ENCODE data around the gene CDC42BPA.
A peak's percentile ranks its signal among the peaks of the same experiment; 100 is the strongest.

CDC42BPA gene

DNA sequence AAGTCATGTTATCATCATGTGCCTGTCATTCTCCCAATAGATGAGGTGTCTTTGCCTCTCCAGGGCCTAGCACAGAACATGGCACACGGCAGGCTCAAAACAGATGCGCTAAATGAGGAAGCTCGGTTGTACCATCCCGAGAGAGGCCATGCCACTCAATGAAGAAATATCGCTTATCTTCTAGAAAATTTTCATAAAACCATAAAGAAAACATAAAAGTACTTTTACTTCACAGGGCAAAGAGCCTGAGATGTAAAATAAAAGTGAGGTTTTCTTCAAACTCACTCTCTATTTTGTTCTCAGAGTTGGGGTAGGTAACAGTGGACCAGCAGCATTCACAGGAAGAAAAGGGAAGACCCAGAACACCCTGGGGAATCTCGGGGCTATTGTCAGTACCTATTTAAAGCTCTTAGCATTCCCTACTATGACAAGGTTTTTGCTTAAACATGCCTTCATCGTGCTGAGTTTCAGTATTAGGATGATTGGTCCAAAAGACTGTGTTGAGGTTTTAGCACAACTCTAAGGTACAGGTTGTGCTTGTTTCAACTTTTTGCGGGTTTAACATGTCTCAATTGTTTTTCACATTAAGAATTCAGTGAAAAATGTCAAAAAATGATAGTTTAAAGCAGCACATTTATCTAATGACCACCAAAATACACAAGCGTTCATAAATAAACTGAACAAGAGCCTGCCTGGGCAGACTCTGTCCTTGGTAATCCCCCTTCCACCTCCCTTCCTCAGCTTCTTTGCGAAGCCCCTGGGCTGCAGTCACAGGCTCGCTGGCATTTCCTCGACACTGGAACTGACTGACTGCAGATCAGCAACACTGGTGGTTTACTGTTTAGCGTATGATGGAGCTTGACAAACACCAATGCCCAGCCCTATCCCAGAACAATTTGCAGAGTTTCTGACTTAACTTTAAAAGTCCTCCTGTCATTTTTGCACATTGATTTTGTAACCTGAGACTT, 322.6 kb downstream of the CDC42BPA start:
- H3K36me3 ChIP-seq (ENCODE audit: control insufficient read depth in 5 of 5, insufficient read depth in 5 of 5, low read length in 5 of 5), result peaks cover 0 to 27% (median 18%) of the 10 kb centered on the region in 5 donors
- H3K9me3 ChIP-seq (ENCODE audit: control insufficient read depth in 5 of 5, low read length in 5 of 5), result no peaks in the 10 kb centered on the region
- no peak overlapping the region for H3K9ac ChIP-seq (ENCODE audit: low read length in 5 of 5)
- H3K4me1 ChIP-seq (ENCODE audit: control insufficient read depth in 5 of 5, insufficient read depth in 5 of 5, low read length in 5 of 5), result peaks cover 0 to 10% (median 3%) of the 10 kb centered on the region in 5 donors
- no peak overlapping the region for H3K27ac ChIP-seq (ENCODE audit: low read depth, low read length)
- no peaks in the 10 kb centered on the region for H3K27me3 ChIP-seq (ENCODE audit: control insufficient read depth in 5 of 5, insufficient read depth in 4 of 5, low read length in 5 of 5)
- H3K4me3 ChIP-seq (ENCODE audit: low read depth in 1 of 5, low read length in 5 of 5), result no peak overlapping the region

DNA sequence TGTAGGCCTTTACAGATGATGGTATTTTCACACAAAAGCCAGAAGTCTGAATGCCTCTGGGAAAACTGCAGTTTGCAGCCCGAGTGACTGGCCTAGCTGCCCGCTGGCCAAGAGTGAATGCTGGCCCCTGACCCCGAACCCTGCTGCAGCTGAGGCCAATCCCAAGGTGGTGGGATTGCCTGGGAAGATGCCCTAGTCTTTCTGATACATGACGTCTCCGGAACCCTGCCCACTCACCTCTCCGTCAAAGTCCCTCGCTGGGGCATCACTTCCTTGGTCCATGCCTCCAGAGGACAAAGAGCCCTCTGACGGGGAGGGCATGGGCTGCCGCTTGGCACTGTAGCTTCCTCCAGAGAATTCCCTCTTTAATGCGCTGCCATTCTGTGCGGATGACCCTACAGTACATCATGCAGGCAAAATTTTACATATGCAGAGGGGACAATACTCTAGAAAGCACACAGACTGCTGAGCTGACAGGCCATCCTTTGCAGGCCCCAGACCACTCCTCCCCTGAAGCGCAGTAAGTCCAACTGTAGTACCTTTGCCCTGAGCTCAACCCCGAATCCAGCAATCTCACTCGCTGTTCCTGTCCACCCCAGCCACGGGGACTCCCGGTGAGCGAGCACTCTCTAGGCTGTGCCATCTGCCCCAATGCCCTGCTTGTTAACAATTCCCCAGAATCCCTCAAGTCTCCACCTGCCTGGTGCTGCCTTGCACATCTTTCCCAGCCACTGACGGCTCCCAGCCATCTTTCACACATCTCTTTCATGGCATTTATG, 323.5 kb downstream of the CDC42BPA start:
- Histone ChIP-seq H3K9ac (ENCODE audit: low read length in 5 of 5) (no peak overlapping the region), H3K27ac (ENCODE audit: low read depth, low read length) (no peak overlapping the region), H3K27me3 (ENCODE audit: control insufficient read depth in 5 of 5, insufficient read depth in 4 of 5, low read length in 5 of 5) (no peaks in the 10 kb centered on the region), H3K4me3 (ENCODE audit: low read depth in 1 of 5, low read length in 5 of 5) (no peak overlapping the region), H3K36me3 (ENCODE audit: control insufficient read depth in 5 of 5, insufficient read depth in 5 of 5, low read length in 5 of 5) (peaks cover 0 to 26% (median 21%) of the 10 kb centered on the region in 5 donors), H3K4me1 (ENCODE audit: control insufficient read depth in 5 of 5, insufficient read depth in 5 of 5, low read length in 5 of 5) (peaks cover 0 to 12% (median 3%) of the 10 kb centered on the region in 5 donors), H3K9me3 (ENCODE audit: control insufficient read depth in 5 of 5, low read length in 5 of 5) (no peaks in the 10 kb centered on the region)

DNA sequence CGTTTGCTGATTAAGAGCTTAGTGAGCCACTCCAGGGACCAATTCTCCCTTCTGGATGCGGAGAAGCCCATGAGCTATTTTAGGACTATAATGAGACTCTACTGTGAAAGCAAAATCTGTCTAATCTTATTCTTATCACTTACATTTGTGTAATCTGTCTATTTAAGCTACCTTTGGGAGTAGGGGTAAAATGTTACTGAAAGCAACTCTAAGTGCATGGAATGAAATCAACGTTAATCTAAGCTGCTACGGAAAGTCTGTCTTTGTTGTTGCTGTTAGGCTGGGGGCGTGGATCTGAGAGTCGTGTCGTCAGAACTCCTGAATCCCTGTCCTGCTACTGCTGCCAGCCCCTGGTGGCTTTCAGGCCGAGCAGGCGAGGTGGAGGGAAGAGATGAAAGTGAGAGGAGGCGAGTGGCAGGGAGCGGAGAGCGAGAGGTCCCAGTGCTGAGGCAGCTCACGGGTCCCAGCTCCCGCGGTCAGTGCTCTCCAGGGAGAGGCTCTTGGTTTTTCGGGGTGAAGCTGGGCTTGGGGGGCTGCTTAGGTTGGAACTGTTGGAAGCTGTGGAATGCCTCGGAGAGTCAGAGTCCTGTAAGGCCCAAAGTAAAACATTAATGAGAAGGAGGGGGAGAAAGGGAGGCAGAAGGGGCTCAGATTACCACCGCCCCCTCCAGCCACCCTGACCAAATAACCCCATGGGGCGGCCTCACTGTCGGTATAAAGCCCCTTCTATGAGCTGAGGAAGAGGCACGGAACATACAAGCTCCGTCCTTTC, 324.3 kb downstream of the CDC42BPA start:
- no peaks in the 10 kb centered on the region for H3K9me3 ChIP-seq (ENCODE audit: control insufficient read depth in 5 of 5, low read length in 5 of 5)
- peaks cover 0 to 26% (median 21%) of the 10 kb centered on the region in 5 donors for H3K36me3 ChIP-seq (ENCODE audit: control insufficient read depth in 5 of 5, insufficient read depth in 5 of 5, low read length in 5 of 5)
- no peaks in the 10 kb centered on the region for H3K27me3 ChIP-seq (ENCODE audit: control insufficient read depth in 5 of 5, insufficient read depth in 4 of 5, low read length in 5 of 5)
- H3K4me3 ChIP-seq (ENCODE audit: low read depth in 1 of 5, low read length in 5 of 5), result no peak overlapping the region
- H3K4me1 ChIP-seq (ENCODE audit: control insufficient read depth in 5 of 5, insufficient read depth in 5 of 5, low read length in 5 of 5), result peaks cover 0 to 15% (median 10%) of the 10 kb centered on the region in 5 donors
- no peak overlapping the region for H3K9ac ChIP-seq (ENCODE audit: low read length in 5 of 5)
- no peak overlapping the region for H3K27ac ChIP-seq (ENCODE audit: low read depth, low read length)

DNA sequence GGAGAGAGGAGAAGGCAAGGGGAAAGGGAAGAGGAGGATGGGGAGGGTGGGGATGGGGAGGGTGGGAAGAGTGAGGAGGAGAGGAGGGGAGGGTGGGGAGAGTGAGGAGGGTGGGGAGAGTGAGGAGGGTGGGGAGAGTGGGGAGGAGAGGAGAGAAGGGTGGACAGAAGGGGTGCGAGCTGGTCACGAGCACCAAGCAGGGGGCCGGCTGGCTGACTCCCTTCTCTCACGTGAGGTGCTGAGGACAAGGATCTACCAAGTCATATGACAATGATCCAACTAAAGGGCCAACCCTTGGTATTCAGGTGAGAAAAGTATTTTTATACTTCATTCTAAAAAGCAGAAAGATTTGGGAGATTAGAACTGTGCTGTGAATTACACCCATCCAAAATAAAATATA, 326.4 kb downstream of the CDC42BPA start:
- Histone ChIP-seq H3K9me3 (ENCODE audit: control insufficient read depth in 5 of 5, low read length in 5 of 5) (no peaks in the 10 kb centered on the region), H3K9ac (ENCODE audit: low read length in 5 of 5) (no peak overlapping the region), H3K4me3 (ENCODE audit: low read depth in 1 of 5, low read length in 5 of 5) (no peak overlapping the region), H3K27me3 (ENCODE audit: control insufficient read depth in 5 of 5, insufficient read depth in 4 of 5, low read length in 5 of 5) (no peaks in the 10 kb centered on the region), H3K27ac (ENCODE audit: low read depth, low read length) (no peak overlapping the region), H3K36me3 (ENCODE audit: control insufficient read depth in 5 of 5, insufficient read depth in 5 of 5, low read length in 5 of 5) (peaks cover 0 to 36% (median 32%) of the 10 kb centered on the region in 5 donors), H3K4me1 (ENCODE audit: control insufficient read depth in 5 of 5, insufficient read depth in 5 of 5, low read length in 5 of 5) (peaks cover 6 to 36% (median 27%) of the 10 kb centered on the region in 5 donors)

DNA sequence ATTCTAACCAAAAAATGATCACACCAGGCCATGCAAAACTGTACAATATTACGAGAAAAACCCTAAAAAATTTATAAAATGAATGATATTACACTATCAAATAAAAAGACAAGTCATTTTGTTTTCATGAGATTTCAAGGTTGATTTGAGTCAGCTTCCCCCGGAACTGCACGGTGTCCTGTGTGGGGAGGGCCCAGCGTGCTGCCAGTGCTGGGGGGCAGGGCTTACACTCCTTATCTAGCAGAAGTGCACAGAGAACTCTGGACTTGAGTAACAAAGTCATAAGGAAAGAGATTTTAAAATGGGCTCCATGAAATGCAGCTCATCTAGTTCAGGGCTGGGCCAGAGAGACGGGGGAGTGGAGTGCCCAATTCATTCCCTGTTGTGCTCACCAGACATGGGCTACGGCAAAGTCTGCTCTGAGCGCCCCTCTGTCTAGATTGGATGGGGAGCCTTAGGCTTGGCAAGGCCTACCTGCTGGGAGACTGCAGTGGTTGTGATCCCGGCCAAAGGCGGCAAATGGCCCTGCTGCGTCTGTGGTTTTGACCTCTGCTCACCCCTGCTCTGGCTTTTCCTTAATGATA, 328.1 kb downstream of the CDC42BPA start:
- Histone ChIP-seq H3K27me3 (ENCODE audit: control insufficient read depth in 5 of 5, insufficient read depth in 4 of 5, low read length in 5 of 5) (no peaks in the 10 kb centered on the region), H3K4me1 (ENCODE audit: control insufficient read depth in 5 of 5, insufficient read depth in 5 of 5, low read length in 5 of 5) (peaks cover 6 to 36% (median 27%) of the 10 kb centered on the region in 5 donors), H3K9me3 (ENCODE audit: control insufficient read depth in 5 of 5, low read length in 5 of 5) (no peaks in the 10 kb centered on the region), H3K4me3 (ENCODE audit: low read depth in 1 of 5, low read length in 5 of 5) (no peak overlapping the region), H3K36me3 (ENCODE audit: control insufficient read depth in 5 of 5, insufficient read depth in 5 of 5, low read length in 5 of 5) (peaks cover 0 to 53% (median 44%) of the 10 kb centered on the region in 5 donors), H3K9ac (ENCODE audit: low read length in 5 of 5) (no peak overlapping the region), H3K27ac (ENCODE audit: low read depth, low read length) (no peak overlapping the region)

DNA sequence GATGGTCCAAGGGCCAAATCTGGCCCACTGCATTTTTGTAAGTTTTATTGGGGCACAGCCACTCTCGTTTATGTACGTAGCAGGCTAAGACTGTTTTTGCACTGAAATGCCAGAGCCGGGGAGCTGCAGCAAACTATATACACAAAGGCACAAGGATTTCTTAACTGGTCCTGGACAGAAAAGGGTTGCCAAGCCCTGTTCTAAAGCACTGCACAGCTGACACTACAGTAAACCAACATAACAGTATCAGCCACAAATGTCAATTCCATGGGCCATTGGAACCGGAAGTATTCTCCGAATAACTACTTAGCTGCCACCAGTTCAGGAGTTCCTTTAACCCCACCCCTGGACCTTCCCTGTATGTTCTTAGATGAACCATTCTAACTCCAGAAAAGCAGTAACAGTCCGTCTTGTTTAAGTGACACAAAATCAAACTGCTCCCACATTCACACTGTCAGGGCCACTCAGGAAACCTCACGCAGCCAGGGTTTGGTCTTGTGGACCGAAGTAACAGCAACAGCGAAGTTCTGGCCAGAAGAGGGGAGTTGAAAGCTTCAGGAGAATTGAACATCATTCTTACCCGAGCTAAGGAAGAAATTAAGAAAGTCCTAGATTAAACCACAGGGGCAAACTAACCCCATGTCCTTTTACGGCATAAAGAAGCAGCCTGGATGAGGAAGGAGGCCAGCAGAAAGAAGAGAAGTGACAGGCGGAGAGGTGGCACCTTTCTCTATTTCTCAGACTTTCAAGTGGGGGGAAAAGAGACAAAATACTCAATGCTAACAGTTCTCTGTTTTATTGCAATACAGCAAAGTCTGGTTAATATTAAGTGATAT, 329.0 kb downstream of the CDC42BPA start:
- Histone ChIP-seq H3K27ac (ENCODE audit: low read depth, low read length) (peak overlapping the region; percentile 50), H3K9me3 (ENCODE audit: control insufficient read depth in 5 of 5, low read length in 5 of 5) (no peaks in the 10 kb centered on the region), H3K27me3 (ENCODE audit: control insufficient read depth in 5 of 5, insufficient read depth in 4 of 5, low read length in 5 of 5) (no peaks in the 10 kb centered on the region), H3K4me1 (ENCODE audit: control insufficient read depth in 5 of 5, insufficient read depth in 5 of 5, low read length in 5 of 5) (peaks cover 6 to 37% (median 22%) of the 10 kb centered on the region in 5 donors), H3K4me3 (ENCODE audit: low read depth in 1 of 5, low read length in 5 of 5) (no peak overlapping the region), H3K9ac (ENCODE audit: low read length in 5 of 5) (peak overlapping the region in 1 of 5 donors; percentile 29), H3K36me3 (ENCODE audit: control insufficient read depth in 5 of 5, insufficient read depth in 5 of 5, low read length in 5 of 5) (peaks cover 0 to 55% (median 45%) of the 10 kb centered on the region in 5 donors)

DNA sequence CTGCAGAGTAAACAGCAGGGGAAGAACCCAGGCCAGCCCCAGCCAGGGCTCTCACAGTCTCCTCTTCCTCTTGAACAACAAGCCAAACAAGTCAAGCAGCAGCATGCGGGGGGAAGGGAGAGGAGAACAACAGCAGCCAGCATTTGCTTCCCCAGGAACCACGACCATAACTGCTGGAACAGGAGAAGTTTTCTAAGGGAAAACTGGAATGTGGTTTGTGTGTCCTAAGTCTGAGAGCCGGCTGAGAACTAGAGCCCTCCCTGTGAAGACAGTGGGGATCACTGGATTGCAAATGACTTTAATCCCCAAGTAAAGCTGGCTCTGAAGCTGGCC, 330.0 kb downstream of the CDC42BPA start:
- Histone ChIP-seq H3K4me3 (ENCODE audit: low read depth in 1 of 5, low read length in 5 of 5) (no peak overlapping the region), H3K9me3 (ENCODE audit: control insufficient read depth in 5 of 5, low read length in 5 of 5) (no peaks in the 10 kb centered on the region), H3K27ac (ENCODE audit: low read depth, low read length) (peak overlapping the region; percentile 50), H3K36me3 (ENCODE audit: control insufficient read depth in 5 of 5, insufficient read depth in 5 of 5, low read length in 5 of 5) (peaks cover 0 to 59% (median 46%) of the 10 kb centered on the region in 5 donors), H3K27me3 (ENCODE audit: control insufficient read depth in 5 of 5, insufficient read depth in 4 of 5, low read length in 5 of 5) (no peaks in the 10 kb centered on the region), H3K4me1 (ENCODE audit: control insufficient read depth in 5 of 5, insufficient read depth in 5 of 5, low read length in 5 of 5) (peaks cover 6 to 42% (median 22%) of the 10 kb centered on the region in 5 donors), H3K9ac (ENCODE audit: low read length in 5 of 5) (no peak overlapping the region)

DNA sequence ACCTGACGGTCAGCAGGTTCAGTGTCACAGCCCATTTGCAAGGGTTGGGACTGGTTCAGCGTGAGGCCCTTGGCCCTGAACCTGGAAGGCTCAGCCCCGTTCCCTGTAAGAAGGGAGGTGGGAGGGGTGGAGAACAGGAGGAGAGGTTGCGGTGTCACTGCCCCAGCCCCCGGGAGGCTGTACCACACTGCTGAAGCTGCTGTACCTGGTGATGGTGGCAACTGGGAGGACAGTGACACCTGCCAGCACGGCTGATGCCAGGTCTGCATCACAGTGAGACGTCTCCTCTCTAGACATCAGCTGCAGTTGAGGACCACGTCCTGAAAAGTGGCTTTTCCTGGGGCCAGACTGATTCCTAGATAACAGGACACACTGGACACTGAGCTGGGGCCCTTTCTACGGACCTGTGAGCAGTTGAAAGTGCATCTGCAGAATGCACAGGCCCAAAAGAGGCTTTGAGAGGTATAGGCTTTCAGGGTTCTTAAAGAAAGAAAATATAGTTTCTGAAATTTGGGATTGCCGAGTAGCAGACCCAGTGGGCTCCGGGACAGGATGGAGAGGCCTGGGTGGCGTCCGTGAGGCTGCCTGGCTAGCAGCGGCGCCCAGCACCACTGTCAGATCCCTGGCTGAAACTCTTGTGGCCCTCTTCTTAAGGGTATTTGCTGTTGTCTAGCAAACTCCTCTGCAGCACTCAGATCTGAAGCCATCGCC, 330.5 kb downstream of the CDC42BPA start:
- H3K9ac ChIP-seq (ENCODE audit: low read length in 5 of 5), result no peak overlapping the region
- H3K27ac ChIP-seq (ENCODE audit: low read depth, low read length), result no peak overlapping the region

More for the DNA sequence above, 330.5 kb downstream of the CDC42BPA start:
- H3K36me3 ChIP-seq (ENCODE audit: control insufficient read depth in 5 of 5, insufficient read depth in 5 of 5, low read length in 5 of 5), result peaks cover 0 to 62% (median 50%) of the 10 kb centered on the region in 5 donors
- peaks cover 6 to 42% (median 22%) of the 10 kb centered on the region in 5 donors for H3K4me1 ChIP-seq (ENCODE audit: control insufficient read depth in 5 of 5, insufficient read depth in 5 of 5, low read length in 5 of 5)
- no peak overlapping the region for H3K4me3 ChIP-seq (ENCODE audit: low read depth in 1 of 5, low read length in 5 of 5)
- H3K9me3 ChIP-seq (ENCODE audit: control insufficient read depth in 5 of 5, low read length in 5 of 5), result no peaks in the 10 kb centered on the region
- H3K27me3 ChIP-seq (ENCODE audit: control insufficient read depth in 5 of 5, insufficient read depth in 4 of 5, low read length in 5 of 5), result no peaks in the 10 kb centered on the region

All from subcutaneous abdominal adipose tissue (tissue), 5 donors.